ENCODE measurements around the gene TUBB2B. TPM values are rescaled to one million over a fixed set of nuclear protein-coding genes. Genes with fewer than 3 reads are reported as not detected.

Gene TUBB2B
- total and polyA plus RNA-seq, 4 donors, result 0.22 to 4.6 (median 3.2) TPM

DNA sequence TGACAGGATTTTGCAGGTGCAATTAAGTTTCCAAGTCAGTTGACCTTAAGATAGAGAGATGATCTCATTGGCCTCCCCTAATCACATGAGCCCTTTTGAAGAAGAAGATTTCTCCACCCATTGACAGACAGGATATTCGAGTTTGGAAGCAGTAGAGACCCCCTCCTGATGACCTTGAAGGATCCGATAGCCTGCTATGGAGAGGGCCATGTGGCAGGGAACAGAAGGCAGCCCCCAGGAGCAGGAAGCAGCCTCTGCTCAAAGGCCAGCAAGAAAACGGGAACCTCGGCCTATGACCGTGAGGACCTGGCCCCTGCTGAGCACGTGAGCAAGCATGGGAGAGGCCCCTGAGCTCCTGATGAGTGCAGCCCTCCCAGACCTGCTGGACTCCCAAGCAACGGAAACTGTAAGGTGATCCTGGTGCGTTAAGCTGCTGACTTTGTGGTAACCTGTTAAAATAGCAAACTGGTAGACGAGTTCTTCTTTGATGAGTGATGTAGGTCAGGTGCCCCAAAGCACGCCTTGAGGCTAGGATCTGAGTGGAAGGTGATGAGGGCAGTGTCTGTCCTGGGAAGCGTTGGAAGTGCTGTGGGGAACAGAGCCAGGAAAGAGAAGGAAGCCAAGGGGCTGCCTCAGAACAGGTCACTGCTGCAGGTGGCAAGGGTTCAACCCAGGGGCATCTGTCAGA is 51.6 kb downstream of the TUBB2B start:
- WGBS, result 76% methylated on average over 11 of the region's 11 CpGs
- no peak for DNase-seq (ENCODE audit: low spot score)
- H3K4me1 ChIP-seq (ENCODE audit: control insufficient read depth in 4 of 4, insufficient read depth in 4 of 4, low read length in 3 of 4), result no peaks in the 10 kb centered on the region
- H3K9me3 ChIP-seq (ENCODE audit: control insufficient read depth in 4 of 4, low read length in 3 of 4), result no peaks in the 10 kb centered on the region
- no peak overlapping the region for H3K4me3 ChIP-seq (ENCODE audit: low read depth in 1 of 3, low read length in 3 of 3)
- H3K27ac ChIP-seq (ENCODE audit: low read depth in 1 of 2, low read length in 2 of 2), result no peak overlapping the region
- no peaks in the 10 kb centered on the region for H3K27me3 ChIP-seq (ENCODE audit: control insufficient read depth in 4 of 4, insufficient read depth in 4 of 4, low read length in 3 of 4)
- TF ChIP-seq, protein P1, sequence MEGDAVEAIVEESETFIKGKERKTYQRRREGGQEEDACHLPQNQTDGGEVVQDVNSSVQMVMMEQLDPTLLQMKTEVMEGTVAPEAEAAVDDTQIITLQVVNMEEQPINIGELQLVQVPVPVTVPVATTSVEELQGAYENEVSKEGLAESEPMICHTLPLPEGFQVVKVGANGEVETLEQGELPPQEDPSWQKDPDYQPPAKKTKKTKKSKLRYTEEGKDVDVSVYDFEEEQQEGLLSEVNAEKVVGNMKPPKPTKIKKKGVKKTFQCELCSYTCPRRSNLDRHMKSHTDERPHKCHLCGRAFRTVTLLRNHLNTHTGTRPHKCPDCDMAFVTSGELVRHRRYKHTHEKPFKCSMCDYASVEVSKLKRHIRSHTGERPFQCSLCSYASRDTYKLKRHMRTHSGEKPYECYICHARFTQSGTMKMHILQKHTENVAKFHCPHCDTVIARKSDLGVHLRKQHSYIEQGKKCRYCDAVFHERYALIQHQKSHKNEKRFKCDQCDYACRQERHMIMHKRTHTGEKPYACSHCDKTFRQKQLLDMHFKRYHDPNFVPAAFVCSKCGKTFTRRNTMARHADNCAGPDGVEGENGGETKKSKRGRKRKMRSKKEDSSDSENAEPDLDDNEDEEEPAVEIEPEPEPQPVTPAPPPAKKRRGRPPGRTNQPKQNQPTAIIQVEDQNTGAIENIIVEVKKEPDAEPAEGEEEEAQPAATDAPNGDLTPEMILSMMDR (IDR thresholded peaks at IDR 0.05; ENCODE audit: low read depth, low read length, missing input control), result no peak
- TF ChIP-seq FOXA2 (IDR thresholded peaks at IDR 0.05), result no peak
- no peak for TF ChIP-seq RAD21 (IDR thresholded peaks at IDR 0.05)
- TF ChIP-seq FOXA1 (IDR thresholded peaks at IDR 0.05), result no peak
- no peak for TF ChIP-seq SP1 (IDR thresholded peaks at IDR 0.05)
- TF ChIP-seq HNF4A (conservative IDR thresholded peaks at IDR 0.05), result no peak
- no peak for TF ChIP-seq EGR1 (IDR thresholded peaks at IDR 0.05; ENCODE audit: low read depth in 2 of 2)
- TF ChIP-seq GABPA (IDR thresholded peaks at IDR 0.05 in 1 of 2, conservative IDR thresholded peaks at IDR 0.05 in 1 of 2), result no peak
- TF ChIP-seq, protein P2, sequence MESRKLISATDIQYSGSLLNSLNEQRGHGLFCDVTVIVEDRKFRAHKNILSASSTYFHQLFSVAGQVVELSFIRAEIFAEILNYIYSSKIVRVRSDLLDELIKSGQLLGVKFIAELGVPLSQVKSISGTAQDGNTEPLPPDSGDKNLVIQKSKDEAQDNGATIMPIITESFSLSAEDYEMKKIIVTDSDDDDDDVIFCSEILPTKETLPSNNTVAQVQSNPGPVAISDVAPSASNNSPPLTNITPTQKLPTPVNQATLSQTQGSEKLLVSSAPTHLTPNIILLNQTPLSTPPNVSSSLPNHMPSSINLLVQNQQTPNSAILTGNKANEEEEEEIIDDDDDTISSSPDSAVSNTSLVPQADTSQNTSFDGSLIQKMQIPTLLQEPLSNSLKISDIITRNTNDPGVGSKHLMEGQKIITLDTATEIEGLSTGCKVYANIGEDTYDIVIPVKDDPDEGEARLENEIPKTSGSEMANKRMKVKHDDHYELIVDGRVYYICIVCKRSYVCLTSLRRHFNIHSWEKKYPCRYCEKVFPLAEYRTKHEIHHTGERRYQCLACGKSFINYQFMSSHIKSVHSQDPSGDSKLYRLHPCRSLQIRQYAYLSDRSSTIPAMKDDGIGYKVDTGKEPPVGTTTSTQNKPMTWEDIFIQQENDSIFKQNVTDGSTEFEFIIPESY (IDR thresholded peaks at IDR 0.05), result no peak
- TF ChIP-seq HNF4G (IDR thresholded peaks at IDR 0.05), result no peak
- no peak for TF ChIP-seq NR2F2 (IDR thresholded peaks at IDR 0.05)
- no peak for TF ChIP-seq ATF3 (IDR thresholded peaks at IDR 0.05)
- TF ChIP-seq, protein P3, sequence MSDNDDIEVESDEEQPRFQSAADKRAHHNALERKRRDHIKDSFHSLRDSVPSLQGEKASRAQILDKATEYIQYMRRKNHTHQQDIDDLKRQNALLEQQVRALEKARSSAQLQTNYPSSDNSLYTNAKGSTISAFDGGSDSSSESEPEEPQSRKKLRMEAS (IDR thresholded peaks at IDR 0.05), result no peak
- TF ChIP-seq REST (IDR thresholded peaks at IDR 0.05), result no peak
- TF ChIP-seq TAF1 (conservative IDR thresholded peaks at IDR 0.05), result no peak
- no peak for TF ChIP-seq YY1 (IDR thresholded peaks at IDR 0.05)
- no peak for TF ChIP-seq RXRA (IDR thresholded peaks at IDR 0.05)
- no peak for TF ChIP-seq JUND (IDR thresholded peaks at IDR 0.05)
- no peaks in the 10 kb centered on the region for H3K36me3 ChIP-seq (ENCODE audit: control insufficient read depth in 4 of 4, insufficient read depth in 3 of 4, low read depth in 1 of 4, low read length in 3 of 4)
- H3K9ac ChIP-seq (ENCODE audit: low read depth in 1 of 2, low read length in 2 of 2), result no peak overlapping the region

Other genes with a start within 250 kb of the TUBB2B start
- gene NQO2, start 227.8 kb downstream of the TUBB2B start, total RNA-seq, result 100 to 1,000 TPM in 1 of 2 donors, 10 to 100 TPM in 1; 11.5 to 124 TPM
- gene NQO2, start 227.8 kb downstream of the TUBB2B start, polyA plus RNA-seq, result 100 to 1,000 TPM in 1 of 2 donors, 10 to 100 TPM in 1; 61.7 to 127 TPM
- gene RIPK1, start 159.2 kb downstream of the TUBB2B start, total RNA-seq, result 10 to 100 TPM; 14.0 to 27.2 TPM
- gene RIPK1, start 159.2 kb downstream of the TUBB2B start, polyA plus RNA-seq, result 10 to 100 TPM in 1 of 2 donors, 1 to 10 TPM in 1; 6.7 to 12.6 TPM
- 10 to 100 TPM; 16.0 to 33.4 TPM for gene BPHL, start 108.9 kb downstream of the TUBB2B start, total RNA-seq
- 10 to 100 TPM; 29.6 to 90.8 TPM for gene BPHL, start 108.9 kb downstream of the TUBB2B start, polyA plus RNA-seq
- 10 to 100 TPM; 89.8 to 94.8 TPM for gene TUBB2A, start 70.1 kb downstream of the TUBB2B start, total RNA-seq
- gene TUBB2A, start 70.1 kb downstream of the TUBB2B start, polyA plus RNA-seq, result 10 to 100 TPM; 53.5 to 86.3 TPM
- gene PSMG4, start 31.3 kb upstream of the TUBB2B start, total RNA-seq, result 10 to 100 TPM; 10.7 to 12.0 TPM
- 10 to 100 TPM; 18.1 to 28.5 TPM for gene PSMG4, start 31.3 kb upstream of the TUBB2B start, polyA plus RNA-seq
- gene SLC22A23, start 229.4 kb upstream of the TUBB2B start, total RNA-seq, result 10 to 100 TPM; 29.4 to 45.4 TPM
- gene SLC22A23, start 229.4 kb upstream of the TUBB2B start, polyA plus RNA-seq, result 1 to 10 TPM; 4.9 to 9.9 TPM